Hematopoietic multipotent progenitor cell treated with erythropoietin and hydrocortisone succinate and interleukin-3 and kit ligand, for 8 days (in vitro differentiated cells): Measurements from ENCODE around the gene ANGPTL5.
"Not testable (repeated sequence)": the region's sequence is repeated elsewhere in the genome, so short reads cannot be mapped to it uniquely, and the experiment has no call there.

Experiments
- DNase-seq: peaks from one replicate; pipeline ENCODE4 v3.0.0-alpha.2; 2015

The ANGPTL5 gene

DNA sequence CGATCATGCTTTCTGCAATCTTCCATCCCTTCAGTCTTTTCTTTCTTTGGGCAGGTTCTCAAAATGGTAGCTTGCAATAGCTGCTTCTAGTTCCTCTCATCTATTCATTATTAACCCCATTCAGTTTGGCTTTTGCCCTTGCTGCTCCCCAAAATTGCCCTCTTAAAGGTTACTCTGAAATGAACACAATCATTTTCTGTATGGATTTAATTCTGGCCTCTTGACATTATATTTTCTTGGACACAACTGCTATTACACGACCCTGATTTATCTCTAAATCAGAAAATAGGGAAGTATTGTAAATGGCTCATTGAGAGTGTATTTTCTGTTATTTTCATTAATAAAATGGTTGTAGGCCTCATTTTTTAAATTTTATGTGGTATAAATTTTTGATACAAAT, at the start of gene ANGPTL5:
Gene ANGPTL5, minus strand, starts transcription at position 101 of the 400 bp plus-strand sequence. CDS start 8,613 bp downstream, outside the sequence.
- no peak for DNase-seq

DNA sequence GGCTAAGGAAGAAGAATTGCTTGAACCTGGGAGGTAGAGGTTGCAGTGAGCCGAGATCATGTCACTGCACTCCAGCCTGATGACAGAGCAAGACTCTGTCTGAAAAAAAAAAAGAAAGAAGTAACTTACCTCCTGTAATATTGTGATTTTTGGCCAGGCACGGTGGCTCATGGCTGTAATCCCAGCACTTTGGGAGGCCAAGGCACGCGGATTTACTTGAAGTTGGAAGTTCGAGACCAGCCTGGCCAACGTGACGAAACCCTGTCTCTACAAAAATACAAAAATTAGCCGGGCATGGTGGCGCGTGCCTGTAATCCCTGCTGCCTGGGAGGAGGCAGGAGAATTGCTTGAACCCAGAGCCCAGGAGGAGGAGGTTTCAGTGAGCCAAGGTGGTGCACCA, 47.9 kb upstream of the ANGPTL5 start:
- not testable (repeated sequence) for DNase-seq

- no peak for DNase-seq
These were observed 43.9 kb upstream of the ANGPTL5 start for GRCh38 chr11:101960231-101960630.

DNA sequence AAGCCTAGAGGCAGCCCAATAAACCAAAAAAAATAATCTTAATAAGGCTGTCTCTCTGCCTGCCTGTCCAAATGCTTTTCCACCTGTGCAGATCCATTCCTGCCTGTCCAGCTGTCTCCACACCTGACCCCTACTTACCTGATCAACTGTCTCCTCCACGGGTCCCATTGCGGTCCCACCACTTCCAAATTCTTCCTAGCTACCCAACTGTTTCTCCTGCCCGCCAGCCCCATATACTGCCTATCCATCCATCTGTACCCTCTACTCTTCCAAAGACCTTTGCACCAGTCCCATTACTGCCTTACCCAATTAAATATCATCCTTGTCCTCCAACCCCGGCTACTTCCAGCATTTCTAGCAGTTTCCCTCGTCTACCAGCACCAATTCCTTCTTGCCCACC, 39.4 kb upstream of the ANGPTL5 start:
- no peak for DNase-seq

- no peak for DNase-seq
These were observed 39.0 kb upstream of the ANGPTL5 start for GRCh38 chr11:101955278-101955677.

DNA sequence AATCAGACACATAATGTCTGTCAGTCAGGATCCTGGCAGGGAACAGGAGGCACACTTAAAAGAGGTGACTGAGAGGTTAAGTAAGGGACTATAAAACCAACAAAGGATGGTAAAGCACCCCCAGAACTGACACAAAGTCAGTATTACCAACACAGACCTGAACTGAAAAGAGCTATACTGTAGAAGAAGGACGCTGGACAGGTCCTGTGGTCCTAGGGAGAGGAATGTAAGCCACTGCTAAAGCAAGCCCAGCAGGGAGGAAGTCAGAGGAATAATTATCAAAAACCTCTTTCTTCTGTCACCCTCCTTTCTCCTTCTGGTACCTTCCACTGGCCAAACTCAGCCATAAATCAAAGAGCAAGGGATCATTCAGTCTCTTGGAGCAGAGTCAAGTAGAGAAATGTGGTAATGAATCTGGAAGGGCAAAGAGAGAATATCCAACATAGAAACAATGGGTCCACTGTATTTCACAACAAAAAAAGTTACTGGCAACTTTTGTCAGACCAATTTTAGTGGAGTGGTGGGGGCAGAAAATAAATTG, 33.4 kb upstream of the ANGPTL5 start:
- no peak for DNase-seq

DNA sequence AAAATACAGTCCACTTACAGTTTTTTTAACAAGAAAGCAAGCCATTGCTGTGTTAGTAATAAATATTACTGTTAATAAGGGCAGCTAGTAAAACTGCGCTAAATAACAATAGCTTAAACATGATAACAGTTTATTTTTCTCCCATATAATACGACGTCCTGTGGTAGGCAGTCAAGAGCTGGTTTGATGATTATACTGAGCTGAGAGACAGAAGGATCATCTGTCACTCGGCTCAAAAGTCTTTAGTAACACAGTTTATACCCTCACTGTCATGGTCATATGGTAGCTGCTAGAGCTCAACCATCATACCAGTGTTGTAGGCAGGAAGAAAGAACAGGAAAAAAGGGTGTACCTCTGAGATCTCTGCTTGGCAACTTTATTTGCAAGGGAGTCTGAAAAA, 29.1 kb upstream of the ANGPTL5 start:
- no peak for DNase-seq

GRCh38 chr11:101944923-101945322, 28.6 kb upstream of the ANGPTL5 start:
- no peak for DNase-seq

DNA sequence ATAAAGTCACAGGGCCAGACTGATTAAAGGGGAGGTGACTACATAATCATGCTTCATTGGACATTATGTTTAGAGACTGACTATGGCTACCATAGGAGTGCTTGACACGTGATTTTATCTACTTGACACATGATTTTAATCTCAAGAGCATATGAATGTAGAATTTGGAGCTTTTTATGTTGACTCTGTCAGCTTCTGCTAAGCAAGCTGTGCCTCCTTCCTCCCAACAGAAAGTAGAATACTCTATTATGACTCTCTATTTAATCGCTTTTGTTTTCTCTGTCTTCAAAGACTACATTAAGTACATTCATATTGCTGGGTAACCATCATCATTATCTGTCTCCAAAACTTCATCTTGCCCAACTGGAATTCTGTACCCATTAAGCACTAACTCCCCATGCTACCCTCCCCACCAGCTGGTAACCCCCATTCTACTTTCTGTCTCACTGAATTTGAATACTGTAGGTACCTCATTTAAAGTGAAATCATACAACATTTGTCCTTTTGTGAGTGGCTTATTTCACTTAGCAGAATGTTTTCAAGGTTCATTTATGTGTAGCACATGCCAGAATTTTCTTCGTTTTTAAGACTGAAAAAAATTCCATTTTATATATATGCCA, 24.7 kb upstream of the ANGPTL5 start:
- DNase-seq, result no peak

GRCh38 chr11:101931692-101932091, 15.4 kb upstream of the ANGPTL5 start:
- no peak for DNase-seq

DNA sequence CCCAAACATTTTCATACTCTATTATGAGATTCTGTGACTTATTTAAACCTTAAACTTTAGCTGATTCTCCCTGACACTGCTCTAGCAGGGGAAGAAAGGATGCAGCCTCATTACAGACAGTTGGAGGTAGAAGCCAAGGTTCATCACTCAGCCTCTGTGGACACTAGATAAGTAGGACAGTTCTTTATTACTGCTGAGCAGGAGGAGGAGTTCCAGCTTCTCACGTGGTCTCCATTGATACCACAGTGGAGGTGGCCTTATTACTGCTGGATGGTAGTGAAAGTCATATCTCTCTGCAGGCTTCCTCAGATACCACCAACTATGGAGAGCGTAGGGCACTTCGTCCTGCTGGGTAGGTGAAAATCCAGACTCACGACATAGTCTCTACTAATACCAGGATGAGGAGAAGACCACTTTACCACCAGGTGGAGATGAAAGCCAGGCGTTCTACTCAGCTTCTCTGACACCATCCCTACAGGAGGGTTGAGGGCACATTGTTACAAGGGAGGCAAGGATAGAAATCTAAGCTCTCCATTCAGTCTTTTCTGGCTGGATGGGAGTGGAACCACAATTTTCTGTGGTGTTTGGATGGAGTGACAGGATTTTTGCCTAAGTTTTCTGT, 13.1 kb upstream of the ANGPTL5 start:
- peak; percentile 47 for DNase-seq

DNA sequence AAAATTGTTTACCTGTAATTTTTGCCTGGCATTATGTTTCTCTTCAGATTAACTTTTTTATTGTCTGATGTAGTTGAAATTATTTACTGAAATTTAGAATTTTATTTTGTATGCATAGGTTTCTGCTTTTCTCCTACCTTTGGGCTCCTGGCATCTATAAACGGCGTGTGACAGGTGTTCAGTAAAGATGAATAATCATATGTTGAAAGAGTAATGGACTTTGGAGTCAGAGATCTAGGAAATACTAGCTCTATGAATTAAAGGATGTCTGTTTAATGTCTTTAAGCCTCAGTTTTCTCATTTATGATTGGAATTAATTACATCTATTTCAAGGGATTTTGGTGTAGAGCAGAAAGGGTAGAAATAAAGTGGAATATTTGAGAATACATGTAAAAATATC, 7.2 kb upstream of the ANGPTL5 start:
- DNase-seq, result no peak

DNA sequence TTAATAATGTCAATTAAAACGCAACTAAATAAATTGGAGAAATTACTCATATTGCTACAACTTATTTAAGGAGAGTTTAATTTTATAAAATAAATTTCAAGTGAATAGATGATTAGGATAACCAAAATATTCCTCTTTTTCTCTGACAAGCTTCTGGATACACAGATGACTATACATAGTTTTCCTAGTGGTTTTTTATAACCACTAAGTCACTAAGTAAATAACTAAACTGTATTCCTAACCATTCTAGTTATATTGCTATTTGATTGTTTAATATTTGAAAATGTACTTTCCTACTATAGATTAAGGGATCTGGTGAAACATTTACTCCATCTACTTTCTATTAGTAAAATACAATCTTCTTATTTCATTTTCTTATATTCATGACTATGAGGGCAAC, 4.7 kb upstream of the ANGPTL5 start:
- no peak for DNase-seq

DNA sequence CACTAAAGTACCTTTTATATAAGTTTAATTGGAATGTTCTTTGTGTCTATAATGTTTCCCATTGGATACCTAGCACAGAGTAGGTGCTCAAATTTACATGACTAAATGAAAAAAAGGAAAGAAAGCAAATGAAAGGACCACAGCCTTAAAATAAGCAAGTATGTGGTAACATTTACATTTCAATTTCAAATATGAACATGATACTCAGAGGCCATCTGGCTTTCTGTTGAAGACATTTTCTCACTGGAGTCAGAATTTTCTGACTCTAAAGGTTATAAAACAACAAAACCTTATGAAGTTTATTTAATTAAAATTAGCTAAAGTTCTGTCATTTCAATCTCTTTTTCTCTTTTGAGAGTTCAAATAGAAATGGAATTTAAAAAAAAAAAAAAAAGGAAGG, 904 bp upstream of the ANGPTL5 start:
- DNase-seq, result no peak

- DNase-seq, result peak; percentile 23
These were observed 481 bp downstream of the ANGPTL5 start for GRCh38 chr11:101915791-101916291.

- DNase-seq, result peak; percentile 87
These were observed 1.4 kb downstream of the ANGPTL5 start, which contains the start of gene CEP126 for GRCh38 chr11:101914738-101915426. TSS of gene CEP126 (plus strand) at chr11:101915010. CDS start at chr11:101915285, 275 bp downstream.

- DNase-seq, result no peak
These were observed 2.0 kb downstream of the ANGPTL5 start for GRCh38 chr11:101914341-101914737.

DNA sequence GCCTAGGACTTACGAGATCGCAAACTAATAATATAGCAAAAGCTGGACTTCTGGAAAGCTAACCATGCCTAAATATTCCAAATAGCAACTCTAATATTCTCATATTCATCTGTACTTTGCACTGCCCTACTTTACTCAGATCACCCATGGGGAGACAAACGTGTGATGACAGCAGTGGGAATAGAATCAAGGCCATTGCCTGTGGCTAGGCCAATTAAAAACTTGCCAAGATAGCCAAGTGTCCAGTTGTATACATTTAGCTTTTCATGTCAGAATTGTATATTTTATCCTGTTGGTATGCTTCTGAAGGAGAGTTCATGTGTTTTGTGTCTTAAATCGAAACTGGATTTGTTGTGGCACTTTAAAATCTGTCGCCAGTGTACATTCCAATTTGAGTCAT, 2.7 kb downstream of the ANGPTL5 start:
- DNase-seq, result no peak

- DNase-seq, result no peak
These were observed 3.5 kb downstream of the ANGPTL5 start for GRCh38 chr11:101912823-101913284.

- no peak for DNase-seq
These were observed 7.2 kb downstream of the ANGPTL5 start for GRCh38 chr11:101909087-101909486.

DNA sequence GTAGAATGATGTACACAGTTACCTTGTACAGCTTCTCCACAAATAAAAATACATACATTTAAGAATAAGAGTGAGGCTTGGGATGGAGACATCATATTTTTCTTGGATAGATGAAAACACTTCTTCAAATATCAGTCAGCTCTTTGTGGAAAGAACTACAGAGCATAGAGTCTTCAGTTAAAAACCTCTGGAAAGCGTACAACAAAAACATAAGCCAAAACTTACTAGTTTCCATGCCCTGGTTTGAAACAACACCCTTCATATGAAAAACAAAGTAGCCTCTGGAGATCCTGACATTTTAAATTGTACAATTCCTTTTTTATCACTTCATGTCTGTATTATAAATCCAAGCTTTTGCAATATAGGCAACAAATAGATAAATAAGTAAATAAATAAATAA, 8.5 kb downstream of the ANGPTL5 start:
- no peak for DNase-seq

- no peak for DNase-seq
These were observed 21.8 kb downstream of the ANGPTL5 start for GRCh38 chr11:101894505-101894904.

DNA sequence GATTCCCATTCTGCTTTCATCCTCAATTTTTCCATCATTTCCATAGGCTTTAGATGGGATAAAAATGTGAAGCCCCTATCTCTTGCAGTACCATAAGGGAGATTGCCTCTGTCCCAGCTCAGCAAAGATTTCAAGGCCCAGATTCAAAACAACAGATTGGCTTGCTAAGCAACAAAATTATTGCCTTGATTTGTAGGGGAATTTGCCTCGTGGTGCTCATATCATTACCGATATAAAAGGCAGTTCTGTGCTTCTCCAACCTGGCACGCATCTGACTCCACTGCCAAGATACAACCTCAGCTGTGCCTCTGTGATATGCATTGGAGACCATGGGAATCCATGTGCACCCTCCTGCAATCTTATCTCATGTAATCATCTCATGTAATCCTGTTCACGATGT, 26.6 kb downstream of the ANGPTL5 start:
- no peak for DNase-seq

DNA sequence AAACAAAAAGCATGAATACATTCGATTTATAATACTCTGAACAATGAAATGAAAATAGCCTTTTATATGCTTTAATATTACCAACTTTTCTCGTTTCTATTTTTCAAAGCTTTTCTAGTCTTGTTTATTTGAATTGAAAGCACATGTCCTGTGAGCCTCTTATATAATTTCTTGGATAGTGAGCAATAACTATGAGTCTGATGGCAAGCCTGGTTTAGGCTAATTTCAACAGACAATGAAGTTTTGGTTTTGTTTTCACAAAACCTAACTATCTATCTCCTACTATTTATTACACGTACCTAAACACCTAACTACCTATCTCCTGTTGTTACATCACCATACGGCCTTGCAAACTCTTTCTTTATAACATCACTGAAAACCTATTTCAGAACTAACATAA, 30.7 kb downstream of the ANGPTL5 start:
- DNase-seq, result no peak
